Measurements from ENCODE around the gene SPIRE1.

The SPIRE1 gene

DNA sequence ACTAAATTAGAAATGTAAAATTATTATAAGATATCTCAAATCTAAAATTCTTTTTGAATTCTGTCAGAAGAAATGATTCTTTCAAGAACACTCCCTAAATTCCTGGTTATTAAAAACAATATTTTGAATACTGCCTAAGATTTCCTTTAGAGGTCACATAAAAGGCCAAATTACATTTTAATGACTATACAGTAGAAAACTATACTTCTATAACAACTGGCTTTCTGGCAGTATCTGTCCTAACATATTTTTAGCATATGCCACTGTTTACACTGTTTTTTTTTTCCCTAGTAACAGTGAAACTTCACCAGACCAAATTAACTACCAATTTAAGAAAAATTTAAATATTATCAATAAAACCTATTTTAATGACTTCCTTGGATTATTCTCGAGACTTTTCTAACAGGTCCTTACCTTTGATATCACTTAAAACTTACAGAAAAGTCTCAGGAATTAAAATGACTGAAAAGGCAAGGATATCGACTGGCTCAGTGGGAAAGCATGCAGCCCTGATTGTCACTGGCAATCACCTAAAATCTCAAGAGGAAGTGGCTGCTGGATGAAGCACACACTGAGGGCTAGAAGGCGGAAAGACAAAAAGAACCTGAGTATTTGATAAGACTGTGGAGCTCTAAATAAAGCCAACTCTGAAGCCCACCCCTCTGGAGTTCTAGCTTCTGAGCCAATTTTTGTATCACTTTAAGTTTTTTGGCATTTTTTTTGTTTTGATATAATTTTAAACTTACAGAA, 59.6 kb downstream of the SPIRE1 start:
- Mint-ChIP-seq H3K27me3 (no peaks in the 10 kb centered on the region), H3K36me3 (ENCODE audit: low read depth) (no peaks in the 10 kb centered on the region), H3K9me3 (no peaks in the 10 kb centered on the region), H3K27ac (no peak overlapping the region), H3K4me1 (peaks cover 10% of the 10 kb centered on the region), H3K4me3 (no peak overlapping the region)
- no peak for DNase-seq
- ATAC-seq: no peak

- no peak for ATAC-seq
- DNase-seq: no peak
Observed at GRCh38 chr18:12597760-12598159, 60.1 kb downstream of the SPIRE1 start.

GRCh38 chr18:12595571-12596255, 62.2 kb downstream of the SPIRE1 start:
- Mint-ChIP-seq H3K4me3 (no peak overlapping the region), H3K36me3 (ENCODE audit: low read depth) (no peaks in the 10 kb centered on the region), H3K9me3 (no peaks in the 10 kb centered on the region), H3K27ac (no peak overlapping the region), H3K4me1 (peaks cover 10% of the 10 kb centered on the region), H3K27me3 (no peaks in the 10 kb centered on the region)
- ATAC-seq: no peak
- DNase-seq: no peak

More at GRCh38 chr18:12597760-12598159, 60.1 kb downstream of the SPIRE1 start:
- no peaks in the 10 kb centered on the region for H3K36me3 Mint-ChIP-seq (ENCODE audit: low read depth)
- H3K9me3 Mint-ChIP-seq: no peaks in the 10 kb centered on the region
- no peak overlapping the region for H3K4me3 Mint-ChIP-seq
- H3K27me3 Mint-ChIP-seq: no peaks in the 10 kb centered on the region
- peaks cover 10% of the 10 kb centered on the region for H3K4me1 Mint-ChIP-seq
- no peak overlapping the region for H3K27ac Mint-ChIP-seq

GRCh38 chr18:12593866-12594265, 64.0 kb downstream of the SPIRE1 start:
- Mint-ChIP-seq H3K9me3 (no peaks in the 10 kb centered on the region), H3K36me3 (ENCODE audit: low read depth) (no peaks in the 10 kb centered on the region), H3K4me1 (peaks cover 10% of the 10 kb centered on the region), H3K27me3 (no peaks in the 10 kb centered on the region), H3K27ac (no peak overlapping the region), H3K4me3 (no peak overlapping the region)
- ATAC-seq: no peak
- no peak for DNase-seq

GRCh38 chr18:12592597-12593127, 65.2 kb downstream of the SPIRE1 start:
- H3K27ac Mint-ChIP-seq: no peak overlapping the region
- no peaks in the 10 kb centered on the region for H3K27me3 Mint-ChIP-seq
- no peak for ATAC-seq
- H3K4me3 Mint-ChIP-seq: no peak overlapping the region
- H3K4me1 Mint-ChIP-seq: peaks cover 6% of the 10 kb centered on the region
- DNase-seq: no peak
- H3K36me3 Mint-ChIP-seq (ENCODE audit: low read depth): no peaks in the 10 kb centered on the region
- no peaks in the 10 kb centered on the region for H3K9me3 Mint-ChIP-seq

GRCh38 chr18:12589448-12589847, 68.5 kb downstream of the SPIRE1 start:
- H3K4me1 Mint-ChIP-seq: no peaks in the 10 kb centered on the region
- H3K36me3 Mint-ChIP-seq (ENCODE audit: low read depth): no peaks in the 10 kb centered on the region
- no peaks in the 10 kb centered on the region for H3K9me3 Mint-ChIP-seq
- ATAC-seq (no peak), DNase-seq (no peak)
- H3K27me3 Mint-ChIP-seq: no peaks in the 10 kb centered on the region
- H3K27ac Mint-ChIP-seq: no peak overlapping the region
- no peak overlapping the region for H3K4me3 Mint-ChIP-seq

DNA sequence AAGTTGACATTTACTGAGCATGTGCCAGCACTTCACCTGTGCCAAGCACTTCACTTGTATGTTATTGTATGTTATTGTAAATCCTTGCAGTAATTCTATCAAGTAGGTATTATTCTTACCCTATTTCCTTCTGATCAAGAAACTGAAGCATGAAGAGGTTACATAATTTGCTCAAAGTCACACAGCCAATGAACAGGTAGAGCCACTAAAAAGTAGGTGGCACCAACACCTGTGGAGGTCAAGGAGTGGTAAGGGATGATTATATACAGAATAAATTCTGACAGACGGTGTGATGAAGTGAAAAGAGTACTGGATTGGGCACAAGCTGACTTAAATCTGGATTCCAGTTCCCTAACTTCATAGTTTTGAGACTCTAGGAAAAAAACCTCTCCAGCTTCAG, 71.0 kb downstream of the SPIRE1 start:
- H3K27me3 Mint-ChIP-seq: no peaks in the 10 kb centered on the region
- no peaks in the 10 kb centered on the region for H3K4me1 Mint-ChIP-seq
- H3K36me3 Mint-ChIP-seq (ENCODE audit: low read depth): no peaks in the 10 kb centered on the region
- H3K9me3 Mint-ChIP-seq: no peaks in the 10 kb centered on the region
- no peak for DNase-seq
- ATAC-seq: no peak
- H3K27ac Mint-ChIP-seq: no peak overlapping the region
- H3K4me3 Mint-ChIP-seq: no peak overlapping the region

- peaks cover 2% of the 10 kb centered on the region for H3K27me3 Mint-ChIP-seq
- no peaks in the 10 kb centered on the region for H3K9me3 Mint-ChIP-seq
- no peak overlapping the region for H3K27ac Mint-ChIP-seq
- DNase-seq (no peak), ATAC-seq (no peak)
- no peaks in the 10 kb centered on the region for H3K36me3 Mint-ChIP-seq (ENCODE audit: low read depth)
- H3K4me1 Mint-ChIP-seq: no peaks in the 10 kb centered on the region
- H3K4me3 Mint-ChIP-seq: no peak overlapping the region
Observed at GRCh38 chr18:12585218-12585617, 72.7 kb downstream of the SPIRE1 start.

GRCh38 chr18:12580630-12581342, 77.1 kb downstream of the SPIRE1 start:
- no peaks in the 10 kb centered on the region for H3K9me3 Mint-ChIP-seq
- ATAC-seq (no peak), DNase-seq (no peak)
- H3K27ac Mint-ChIP-seq: no peak overlapping the region
- H3K4me1 Mint-ChIP-seq: no peaks in the 10 kb centered on the region
- peaks cover 2% of the 10 kb centered on the region for H3K27me3 Mint-ChIP-seq
- no peak overlapping the region for H3K4me3 Mint-ChIP-seq
- H3K36me3 Mint-ChIP-seq (ENCODE audit: low read depth): no peaks in the 10 kb centered on the region

- Mint-ChIP-seq H3K4me3 (no peak overlapping the region), H3K27ac (no peak overlapping the region), H3K36me3 (ENCODE audit: low read depth) (no peaks in the 10 kb centered on the region), H3K9me3 (no peaks in the 10 kb centered on the region), H3K27me3 (peaks cover 2% of the 10 kb centered on the region), H3K4me1 (no peaks in the 10 kb centered on the region)
- DNase-seq: no peak
- ATAC-seq: no peak
Observed at GRCh38 chr18:12579775-12580174, 78.1 kb downstream of the SPIRE1 start.

DNA sequence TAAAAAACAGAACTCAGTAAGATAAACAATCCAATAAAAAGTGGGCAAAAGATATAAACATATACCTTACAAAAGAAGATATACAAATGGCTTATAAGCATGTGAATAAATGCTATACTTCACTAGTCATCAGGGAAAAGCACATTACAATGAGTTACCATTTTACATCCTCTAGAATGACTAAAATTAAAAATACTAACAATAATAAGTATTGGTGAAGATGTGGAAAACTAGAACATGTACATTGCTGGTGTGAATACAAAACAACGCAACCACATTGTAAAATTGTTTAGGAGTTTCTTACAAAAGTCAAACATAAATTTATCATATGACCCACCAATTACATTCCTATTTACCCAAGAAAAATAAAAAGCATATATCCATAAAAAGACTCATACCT, 80.1 kb downstream of the SPIRE1 start:
- ATAC-seq (no peak), DNase-seq (no peak)
- Mint-ChIP-seq H3K27ac (no peak overlapping the region), H3K27me3 (peaks cover 2% of the 10 kb centered on the region), H3K36me3 (ENCODE audit: low read depth) (no peaks in the 10 kb centered on the region), H3K9me3 (no peaks in the 10 kb centered on the region), H3K4me1 (no peaks in the 10 kb centered on the region), H3K4me3 (no peak overlapping the region)

DNA sequence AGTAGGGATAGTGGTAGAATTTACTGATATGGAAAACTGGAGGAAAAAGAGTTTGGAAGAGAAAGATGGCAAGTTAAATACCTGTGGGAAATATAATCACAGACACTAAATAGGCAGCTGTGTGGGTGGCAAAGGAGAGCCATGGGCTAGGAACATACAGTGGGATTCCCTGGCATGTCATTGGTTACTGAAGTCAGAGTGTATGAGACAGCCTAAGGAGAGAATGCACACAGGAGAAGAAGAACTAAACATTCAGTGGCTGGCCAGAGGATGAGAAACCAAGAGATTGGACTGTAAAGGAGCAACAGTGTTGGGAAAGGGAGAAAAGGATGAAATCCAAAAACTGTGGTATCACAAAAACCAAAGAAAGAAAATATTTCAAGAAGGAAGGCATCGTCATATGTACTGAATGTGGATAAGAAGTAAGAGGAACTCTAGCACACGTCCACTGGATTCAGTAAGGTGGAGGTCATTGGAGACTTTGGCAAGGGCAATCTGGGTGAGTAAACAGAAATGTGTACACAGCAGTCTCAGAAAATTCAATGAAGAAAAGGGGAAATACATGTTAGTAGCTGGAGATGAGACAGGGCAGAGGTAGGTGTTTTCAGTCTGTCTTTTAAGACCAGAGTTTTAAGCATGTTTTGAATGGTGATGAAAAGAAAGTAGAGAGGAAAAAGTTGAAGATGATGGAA, 83.3 kb downstream of the SPIRE1 start:
- no peak for DNase-seq
- H3K27ac Mint-ChIP-seq: no peak overlapping the region
- H3K27me3 Mint-ChIP-seq: no peaks in the 10 kb centered on the region
- no peaks in the 10 kb centered on the region for H3K36me3 Mint-ChIP-seq (ENCODE audit: low read depth)
- H3K4me1 Mint-ChIP-seq: no peaks in the 10 kb centered on the region
- no peak overlapping the region for H3K4me3 Mint-ChIP-seq
- no peak for ATAC-seq
- no peaks in the 10 kb centered on the region for H3K9me3 Mint-ChIP-seq

DNA sequence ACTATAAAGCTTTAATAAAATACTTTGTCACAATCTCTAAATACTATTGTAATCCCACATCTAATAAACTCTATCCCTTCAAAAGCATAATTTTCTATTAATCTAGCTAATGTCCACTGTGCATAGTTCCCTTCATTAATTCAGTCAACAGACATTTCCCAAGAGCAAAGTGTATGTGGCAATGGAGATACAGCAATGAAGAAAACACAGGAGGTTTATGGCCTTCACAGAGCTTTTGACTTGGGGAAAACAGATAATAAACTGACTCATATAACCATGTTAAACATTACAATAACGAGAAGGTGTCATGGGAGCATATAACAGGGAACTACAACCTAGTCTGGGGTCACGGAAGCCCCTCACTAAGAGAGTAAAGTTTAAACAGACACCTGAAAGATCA, 86.3 kb downstream of the SPIRE1 start:
- ATAC-seq: no peak
- Mint-ChIP-seq H3K36me3 (ENCODE audit: low read depth) (no peaks in the 10 kb centered on the region), H3K9me3 (no peaks in the 10 kb centered on the region), H3K4me3 (no peak overlapping the region), H3K27me3 (peaks cover 3% of the 10 kb centered on the region), H3K4me1 (no peaks in the 10 kb centered on the region), H3K27ac (no peak overlapping the region)
- no peak for DNase-seq

- no peak for ATAC-seq
- H3K27ac Mint-ChIP-seq: no peak overlapping the region
- DNase-seq: no peak
- no peaks in the 10 kb centered on the region for H3K4me1 Mint-ChIP-seq
- peaks cover 7% of the 10 kb centered on the region for H3K27me3 Mint-ChIP-seq
- no peaks in the 10 kb centered on the region for H3K9me3 Mint-ChIP-seq
- H3K36me3 Mint-ChIP-seq (ENCODE audit: low read depth): no peaks in the 10 kb centered on the region
- H3K4me3 Mint-ChIP-seq: no peak overlapping the region
Observed at GRCh38 chr18:12569791-12570190, 88.1 kb downstream of the SPIRE1 start.

Measured in activated naive CD8-positive, alpha-beta T cell treated with anti-CD3 and anti-CD28 coated beads, Interleukin-2, amount 50 U/mL, for 24 hours (primary cell).